ACC112 (cell line): Measurements from ENCODE around the gene FAM131A.

Experiments used
- H2AFZ ChIP-seq: fragments of 200-600 bp; sonication (generic); one replicate; pipeline ENCODE4 v1.6.0; 2017; ENCODE audit warnings: antibody characterized with exemption, low read length; ENCODE audit not compliant: unreplicated experiment
- H3K27ac ChIP-seq: fragments of 200-600 bp; sonication (generic); 2 replicates; pipeline ENCODE4 v1.5.1; 2014; ENCODE audit warnings: low read depth, mild to moderate bottlenecking, antibody characterized with exemption, low read length, moderate library complexity
- H3K27me3 ChIP-seq: fragments of 200-600 bp; sonication (generic); 2 replicates; pipeline ENCODE4 v1.6.1; 2014; ENCODE audit warnings: mild to moderate bottlenecking, antibody characterized with exemption, low read length, moderate library complexity, mixed read lengths; ENCODE audit not compliant: insufficient read depth
- H3K36me3 ChIP-seq: fragments of 200-600 bp; sonication (generic); 2 replicates; pipeline ENCODE4 v1.6.1; 2016; ENCODE audit warnings: mild to moderate bottlenecking, antibody characterized with exemption, low read length, moderate library complexity, mixed read lengths; ENCODE audit not compliant: insufficient read depth
- H3K4me1 ChIP-seq: fragments of 200-600 bp; sonication (generic); one replicate; pipeline ENCODE4 v1.6.1; 2016; ENCODE audit warnings: low read length, mixed read lengths; ENCODE audit not compliant: insufficient read depth, unreplicated experiment, control insufficient read depth
- H3K4me3 ChIP-seq: fragments of 200-600 bp; sonication (generic); 2 replicates; pipeline ENCODE4 v1.5.1; 2014; ENCODE audit warnings: mild to moderate bottlenecking, low read depth, low read length
- H3K79me2 ChIP-seq: fragments of 200-600 bp; sonication (generic); one replicate; pipeline ENCODE4 v1.6.0; 2016; ENCODE audit warnings: low read length; ENCODE audit not compliant: control insufficient read depth, unreplicated experiment, insufficient read depth

Gene FAM131A, protein sequence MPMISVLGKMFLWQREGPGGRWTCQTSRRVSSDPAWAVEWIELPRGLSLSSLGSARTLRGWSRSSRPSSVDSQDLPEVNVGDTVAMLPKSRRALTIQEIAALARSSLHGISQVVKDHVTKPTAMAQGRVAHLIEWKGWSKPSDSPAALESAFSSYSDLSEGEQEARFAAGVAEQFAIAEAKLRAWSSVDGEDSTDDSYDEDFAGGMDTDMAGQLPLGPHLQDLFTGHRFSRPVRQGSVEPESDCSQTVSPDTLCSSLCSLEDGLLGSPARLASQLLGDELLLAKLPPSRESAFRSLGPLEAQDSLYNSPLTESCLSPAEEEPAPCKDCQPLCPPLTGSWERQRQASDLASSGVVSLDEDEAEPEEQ

DNA sequence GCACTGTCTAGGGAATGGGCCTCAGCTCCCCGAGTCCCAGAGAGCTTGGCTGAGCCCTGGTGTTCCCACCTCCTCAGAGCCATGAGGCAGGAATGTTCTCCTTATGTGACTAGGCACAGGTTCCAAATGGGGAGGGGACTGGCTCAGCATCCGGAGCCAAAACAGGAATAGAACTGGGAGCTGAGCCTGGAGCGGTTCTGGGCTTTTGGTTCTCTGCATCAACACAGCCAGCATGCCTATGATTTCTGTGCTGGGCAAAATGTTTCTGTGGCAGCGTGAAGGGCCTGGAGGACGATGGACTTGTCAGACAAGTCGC, at the start of gene FAM131A:
FAM131A (plus strand) TSS at position 202 of the 316 bp plus-strand sequence; CDS start at position 233, 31 bp downstream.
- no peaks in the 10 kb centered on the region for H3K27me3 ChIP-seq
- H3K4me1 ChIP-seq = peaks cover 69% of the 10 kb centered on the region
- peak within 1 kb of the TSS; percentile 94 for H3K27ac ChIP-seq
- peaks cover 19% of the 10 kb centered on the region; the same call in 1 of the 2 replicates for H3K36me3 ChIP-seq
- peaks cover 55% of the 10 kb centered on the region for H3K79me2 ChIP-seq
- H3K4me3 ChIP-seq = peak within 1 kb of the TSS; percentile 83
- no peak within 1 kb of the TSS for H2AFZ ChIP-seq

DNA sequence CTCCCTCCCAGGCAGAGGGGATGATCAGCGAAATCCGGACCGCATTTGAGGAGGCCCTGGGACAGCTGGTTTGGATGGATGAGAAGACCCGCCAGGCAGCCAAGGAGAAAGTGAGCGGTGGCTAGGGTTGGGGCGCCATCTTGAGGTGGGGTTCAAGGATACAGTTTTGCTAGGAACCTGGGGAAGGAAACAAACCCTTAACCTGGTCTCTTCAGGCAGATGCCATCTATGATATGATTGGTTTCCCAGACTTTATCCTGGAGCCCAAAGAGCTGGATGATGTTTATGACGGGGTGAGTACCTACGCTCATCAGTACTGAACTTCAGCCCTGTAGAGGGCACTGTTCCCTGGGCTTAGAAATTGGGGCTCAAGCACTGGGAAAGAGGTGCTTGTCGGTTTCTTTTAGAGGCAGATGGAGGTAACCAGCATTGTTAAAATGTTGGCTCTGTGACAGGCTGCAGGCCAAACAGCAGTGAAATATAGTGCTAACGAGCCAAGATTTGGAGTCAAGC, 47.9 kb upstream of the FAM131A start:
- H2AFZ ChIP-seq = no peak overlapping the region
- H3K79me2 ChIP-seq = no peaks in the 10 kb centered on the region
- peaks cover 2% of the 10 kb centered on the region for H3K4me1 ChIP-seq
- H3K4me3 ChIP-seq = no peak overlapping the region
- no peak overlapping the region for H3K27ac ChIP-seq
- peaks cover 11% of the 10 kb centered on the region; the same call in 1 of the 2 replicates for H3K27me3 ChIP-seq
- H3K36me3 ChIP-seq = no peaks in the 10 kb centered on the region

DNA sequence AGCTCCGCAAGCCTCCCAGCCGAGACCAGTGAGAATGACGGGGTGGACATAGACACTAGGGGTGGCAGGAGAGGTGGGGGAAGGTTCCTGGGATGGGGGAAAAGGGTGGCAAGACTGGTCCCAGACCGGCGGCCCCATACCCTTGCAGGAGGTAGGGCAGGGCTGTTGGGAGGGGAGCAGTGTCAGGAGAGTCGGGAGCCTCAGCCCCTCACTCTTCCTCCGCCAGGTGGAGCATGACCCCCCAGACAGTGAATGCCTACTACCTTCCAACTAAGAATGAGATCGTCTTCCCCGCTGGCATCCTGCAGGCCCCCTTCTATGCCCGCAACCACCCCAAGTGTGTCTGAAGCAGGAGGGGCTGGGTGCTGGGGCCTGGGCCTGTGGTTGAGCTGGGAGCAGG, 47.1 kb upstream of the FAM131A start:
- Histone ChIP-seq H3K4me3 (no peak overlapping the region), H3K27me3 (peaks cover 11% of the 10 kb centered on the region; the same call in 1 of the 2 replicates), H2AFZ (no peak overlapping the region), H3K27ac (no peak overlapping the region), H3K36me3 (no peaks in the 10 kb centered on the region), H3K4me1 (no peaks in the 10 kb centered on the region), H3K79me2 (no peaks in the 10 kb centered on the region)

DNA sequence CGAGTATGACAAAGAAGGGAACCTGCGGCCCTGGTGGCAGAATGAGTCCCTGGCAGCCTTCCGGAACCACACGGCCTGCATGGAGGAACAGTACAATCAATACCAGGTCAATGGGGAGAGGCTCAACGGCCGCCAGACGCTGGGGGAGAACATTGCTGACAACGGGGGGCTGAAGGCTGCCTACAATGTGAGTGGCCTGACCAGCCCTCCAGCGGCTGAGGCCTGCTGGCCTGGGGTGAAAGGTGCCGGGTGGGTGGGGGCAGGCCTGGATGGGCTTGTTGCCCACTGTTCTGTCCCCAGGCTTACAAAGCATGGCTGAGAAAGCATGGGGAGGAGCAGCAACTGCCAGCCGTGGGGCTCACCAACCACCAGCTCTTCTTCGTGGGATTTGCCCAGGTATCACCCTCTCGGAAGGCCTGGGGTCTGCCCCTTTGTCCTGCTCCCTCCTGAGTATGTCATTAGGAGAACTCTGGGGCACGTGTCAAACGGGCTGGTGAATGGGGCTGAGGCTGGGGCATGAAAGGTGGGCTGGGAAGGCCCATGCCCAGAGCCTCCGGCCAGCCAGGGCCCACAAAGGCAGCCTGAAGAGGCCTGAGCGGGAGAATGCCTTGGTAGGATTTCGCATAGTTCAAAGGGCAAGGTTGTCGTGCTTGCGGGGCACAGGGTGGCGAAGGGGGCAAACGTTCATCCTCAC, 46.2 kb upstream of the FAM131A start:
- Histone ChIP-seq H3K27ac (no peak overlapping the region), H3K4me3 (no peak overlapping the region), H3K79me2 (no peaks in the 10 kb centered on the region), H3K4me1 (no peaks in the 10 kb centered on the region), H3K27me3 (peaks cover 3% of the 10 kb centered on the region; the same call in 1 of the 2 replicates), H2AFZ (no peak overlapping the region), H3K36me3 (no peaks in the 10 kb centered on the region)

DNA sequence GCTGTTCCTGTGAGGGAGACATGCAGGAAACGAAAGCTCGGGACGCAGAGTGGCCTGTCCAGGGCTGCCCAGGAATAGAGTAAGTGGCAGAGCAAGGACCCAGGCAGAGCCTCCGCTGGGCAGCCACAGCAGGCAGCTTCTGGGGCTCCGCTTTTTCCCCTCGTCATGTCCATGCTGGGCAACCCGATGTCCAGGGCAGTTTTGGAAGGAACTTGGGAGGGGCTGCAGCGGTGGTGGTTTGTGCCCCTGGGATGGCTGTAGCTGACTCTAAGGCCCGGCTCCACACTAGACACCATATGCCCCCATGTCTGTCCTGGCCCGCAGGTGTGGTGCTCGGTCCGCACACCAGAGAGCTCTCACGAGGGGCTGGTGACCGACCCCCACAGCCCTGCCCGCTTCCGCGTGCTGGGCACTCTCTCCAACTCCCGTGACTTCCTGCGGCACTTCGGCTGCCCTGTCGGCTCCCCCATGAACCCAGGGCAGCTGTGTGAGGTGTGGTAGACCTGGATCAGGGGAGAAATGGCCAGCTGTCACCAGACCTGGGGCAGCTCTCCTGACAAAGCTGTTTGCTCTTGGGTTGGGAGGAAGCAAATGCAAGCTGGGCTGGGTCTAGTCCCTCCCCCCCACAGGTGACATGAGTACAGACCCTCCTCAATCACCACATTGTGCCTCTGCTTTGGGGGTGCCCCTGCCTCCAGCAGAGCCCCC, 45.5 kb upstream of the FAM131A start:
- no peak overlapping the region for H2AFZ ChIP-seq
- no peak overlapping the region for H3K27ac ChIP-seq
- H3K4me3 ChIP-seq = no peak overlapping the region
- 0 out of 2 replicates have a peak, but pooled peaks cover 2% of the 10 kb centered on the region for H3K27me3 ChIP-seq
- H3K36me3 ChIP-seq = no peaks in the 10 kb centered on the region
- no peaks in the 10 kb centered on the region for H3K4me1 ChIP-seq
- no peaks in the 10 kb centered on the region for H3K79me2 ChIP-seq

DNA sequence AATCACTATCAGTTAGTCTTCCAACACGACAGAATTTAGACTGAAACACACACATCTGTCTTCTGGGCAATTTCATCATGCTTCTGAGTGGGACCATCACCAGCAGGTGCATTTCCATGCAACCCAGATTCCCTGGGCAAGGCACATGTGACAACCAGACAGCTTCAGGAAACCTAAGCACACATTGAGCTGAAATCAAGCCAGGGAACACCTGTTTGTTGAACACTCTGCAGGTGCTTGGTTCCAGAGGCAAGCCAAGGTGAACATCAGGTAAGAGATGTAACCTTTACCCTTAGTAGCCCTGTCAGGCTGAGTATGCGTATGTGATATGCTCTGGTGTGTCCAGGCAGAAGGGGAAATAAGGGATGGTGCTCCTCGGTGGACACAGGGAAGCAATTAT, 41.6 kb upstream of the FAM131A start:
- Histone ChIP-seq H3K36me3 (peaks cover 5% of the 10 kb centered on the region), H3K27ac (no peak overlapping the region), H3K79me2 (peaks cover 17% of the 10 kb centered on the region), H2AFZ (no peak overlapping the region), H3K4me3 (no peak overlapping the region), H3K27me3 (no peaks in the 10 kb centered on the region), H3K4me1 (peaks cover 5% of the 10 kb centered on the region)

DNA sequence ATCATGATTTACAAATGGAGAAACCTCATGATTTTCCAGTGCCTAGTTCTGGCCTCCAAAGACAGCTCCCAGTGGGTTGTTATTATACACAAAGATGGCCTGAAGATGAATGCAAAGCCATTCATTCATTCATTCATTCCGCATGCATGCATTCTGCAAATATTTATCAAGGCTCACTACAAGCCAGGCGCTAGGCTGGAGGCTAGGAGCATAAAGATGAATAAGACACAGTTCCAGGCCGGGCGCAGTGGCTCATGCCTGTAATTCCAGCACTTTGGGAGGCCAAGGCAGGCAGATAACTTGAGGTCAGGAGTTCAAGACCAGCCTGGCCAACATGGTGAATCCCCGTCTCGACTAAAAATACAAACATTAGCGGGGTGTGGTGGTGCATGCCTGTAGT, 40.8 kb upstream of the FAM131A start:
- no peaks in the 10 kb centered on the region for H3K27me3 ChIP-seq
- peaks cover 25% of the 10 kb centered on the region for H3K79me2 ChIP-seq
- H2AFZ ChIP-seq = no peak overlapping the region
- no peak overlapping the region for H3K4me3 ChIP-seq
- peaks cover 10% of the 10 kb centered on the region for H3K36me3 ChIP-seq
- H3K4me1 ChIP-seq = peaks cover 13% of the 10 kb centered on the region
- no peak overlapping the region for H3K27ac ChIP-seq

DNA sequence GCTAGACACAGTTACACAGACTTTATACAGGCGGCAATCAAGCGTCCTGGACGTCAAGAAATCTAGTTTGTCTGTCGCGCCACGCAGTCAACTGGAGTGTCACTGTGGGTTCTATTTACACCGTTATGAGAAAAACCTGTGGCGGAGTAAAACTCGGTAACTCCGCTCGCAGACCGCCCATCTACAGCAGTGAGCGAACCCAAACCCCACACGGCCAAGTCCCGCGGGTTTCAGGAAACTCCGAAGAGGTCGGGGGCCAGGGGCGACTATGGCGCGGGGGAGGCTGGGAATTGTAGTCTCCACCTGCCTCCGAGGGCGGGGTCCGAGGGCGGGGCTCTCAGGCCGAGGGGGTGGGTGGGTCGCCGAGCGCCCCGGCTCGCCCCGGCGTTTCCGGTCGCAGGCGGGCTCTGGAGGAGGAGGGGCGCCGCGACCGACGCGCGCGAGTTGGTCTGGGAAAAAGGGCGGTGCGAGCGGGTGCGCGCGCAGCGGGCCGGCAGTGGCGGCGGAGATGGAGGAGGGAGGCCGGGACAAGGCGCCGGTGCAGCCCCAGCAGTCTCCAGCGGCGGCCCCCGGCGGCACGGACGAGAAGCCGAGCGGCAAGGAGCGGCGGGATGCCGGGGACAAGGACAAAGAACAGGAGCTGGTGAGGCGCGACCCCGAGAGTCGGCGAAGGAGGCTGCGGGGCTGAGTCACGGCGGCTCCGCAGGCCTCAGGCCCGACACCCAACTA, 38.5 kb upstream of the FAM131A start, which contains the start of gene PSMD2:
PSMD2 (plus strand) TSS at position 483 of the 729 bp plus-strand sequence; CDS start at position 509, 26 bp downstream.
- Histone ChIP-seq H3K27ac (peak within 1 kb of the TSS; percentile 84), H3K36me3 (peaks cover 32% of the 10 kb centered on the region), H3K27me3 (no peaks in the 10 kb centered on the region), H3K4me3 (peak within 1 kb of the TSS; percentile 91), H3K79me2 (peaks cover 47% of the 10 kb centered on the region), H2AFZ (peak within 1 kb of the TSS; percentile 92), H3K4me1 (peaks cover 31% of the 10 kb centered on the region)

DNA sequence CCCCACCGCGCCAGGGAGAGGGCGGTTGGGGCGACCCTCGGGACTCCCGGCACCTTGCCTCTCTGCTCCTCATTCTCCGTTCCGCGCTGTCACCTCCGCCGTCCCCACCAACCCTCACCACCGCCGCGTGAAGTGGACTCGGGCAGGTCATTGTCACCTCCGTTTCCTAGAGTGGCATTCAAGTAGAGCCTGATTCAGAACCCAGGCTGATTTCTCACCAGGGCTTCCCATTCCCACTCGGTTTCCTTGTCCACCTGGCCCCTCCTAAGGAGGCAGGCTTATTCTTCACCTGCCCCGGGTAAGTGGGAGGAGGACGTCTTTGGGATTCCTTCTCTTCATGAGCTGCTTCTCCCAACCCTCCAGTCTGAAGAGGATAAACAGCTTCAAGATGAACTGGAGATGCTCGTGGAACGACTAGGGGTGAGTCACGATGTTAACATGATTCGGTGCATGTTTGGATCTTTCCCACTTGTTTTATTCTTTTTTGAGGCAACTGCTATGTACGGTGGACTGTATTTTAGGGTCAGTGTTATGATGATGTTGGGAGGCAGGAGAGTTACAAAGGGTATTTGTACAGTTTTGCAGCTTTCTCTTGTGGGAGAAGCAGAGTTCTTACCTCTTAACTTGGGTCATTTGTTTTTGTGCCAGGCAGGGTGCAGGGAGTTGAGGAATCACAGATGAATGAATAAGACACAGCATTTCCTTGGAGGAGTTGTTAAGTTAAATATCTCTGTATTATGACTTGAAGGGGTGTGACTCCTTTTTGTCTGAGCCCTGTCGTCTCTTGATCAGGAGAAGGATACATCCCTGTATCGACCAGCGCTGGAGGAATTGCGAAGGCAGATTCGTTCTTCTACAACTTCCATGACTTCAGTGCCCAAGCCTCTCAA, 37.7 kb upstream of the FAM131A start:
- Histone ChIP-seq H3K27me3 (no peaks in the 10 kb centered on the region), H3K36me3 (peaks cover 40% of the 10 kb centered on the region), H3K4me1 (peaks cover 31% of the 10 kb centered on the region), H3K4me3 (peak overlapping the region; percentile 91), H3K79me2 (peaks cover 56% of the 10 kb centered on the region), H3K27ac (peak overlapping the region; percentile 84), H2AFZ (no peak overlapping the region)
